IMR-90 (cell line): Measurements from ENCODE around the gene MRPL57. TPM values are rescaled to one million over a fixed set of nuclear protein-coding genes. Genes with fewer than 3 reads are reported as not detected.
"Not testable (repeated sequence)": the region's sequence is repeated elsewhere in the genome, so short reads cannot be mapped to it uniquely, and the experiment has no call there.

ENCODE experiments used
- ATAC-seq: fragments of 200-7000 bp; cut with Tn5 transposase; 2 replicates; pipeline ENCODE4 v1.9.1; 2020; ENCODE audit warnings: low read depth, mild to moderate bottlenecking, moderate library complexity
- BruUV-seq: library from RNA; stranded (reverse); fragments of 400-500 nt; replicated peaks from 2 replicates; lab custom pipeline; 2021; lab: Mats Ljungman, UMichigan
- CTCF ChIA-PET: fragments of 300-600 bp; formaldehyde crosslinking; extraction: SDS; loops from one replicate; lab custom pipeline; 2021; ENCODE audit warnings: antibody characterized with exemption; lab: Yijun Ruan, JAX
- POLR2A ChIA-PET: fragments of 300-600 bp; sonication (Branson Sonifier 250); formaldehyde crosslinking; loops from one replicate; lab custom pipeline; 2022; ENCODE audit warnings: antibody characterized with exemption; ENCODE audit not compliant: unreplicated experiment; lab: Charles Lee
- DNase-seq: peaks from one replicate; pipeline ENCODE4 v3.0.0; 2013
- H2AFZ ChIP-seq: replicated peaks from 2 replicates; pipeline ENCODE3; 2013; ENCODE audit warnings: low read length, mild to moderate bottlenecking; ENCODE audit not compliant: poor library complexity
- H2AK5ac ChIP-seq: 2 replicates; pipeline ENCODE4 v1.6.1; 2013; ENCODE audit warnings: low read depth, low read length, inconsistent platforms
- H2AK9ac ChIP-seq: replicated peaks from 2 replicates; pipeline ENCODE3; 2013; ENCODE audit warnings: mild to moderate bottlenecking, low read depth, low read length, moderate library complexity; ENCODE audit not compliant: poor library complexity
- H2BK120ac ChIP-seq: 2 replicates; pipeline ENCODE4 v1.6.1; 2013; ENCODE audit warnings: low read depth, low read length, inconsistent platforms
- H2BK15ac ChIP-seq: 3 replicates; pipeline ENCODE4 v1.6.1; 2013; ENCODE audit warnings: low read depth, low read length, inconsistent platforms
- H2BK20ac ChIP-seq: 2 replicates; pipeline ENCODE4 v1.6.1; 2013; ENCODE audit warnings: low read depth, mild to moderate bottlenecking, inconsistent platforms, low read length, moderate library complexity
- H2BK5ac ChIP-seq: 2 replicates; pipeline ENCODE4 v1.6.1; 2013; ENCODE audit warnings: mild to moderate bottlenecking, low read depth, low read length, inconsistent platforms; ENCODE audit not compliant: poor library complexity, severe bottlenecking
- H3K14ac ChIP-seq: replicated peaks from 2 replicates; pipeline ENCODE4 v1.6.1; 2013; ENCODE audit warnings: low read depth, low read length, inconsistent platforms
- H3K18ac ChIP-seq: 2 replicates; pipeline ENCODE4 v1.6.1; 2013; ENCODE audit warnings: low read depth, low read length, control low read depth
- H3K23ac ChIP-seq: 2 replicates; pipeline ENCODE4 v1.6.1; 2013; ENCODE audit warnings: low read depth, low read length, inconsistent platforms
- H3K27ac ChIP-seq: 2 replicates; pipeline ENCODE4 v1.5.1; 2013; ENCODE audit warnings: mild to moderate bottlenecking, control low read depth, low read length; ENCODE audit not compliant: insufficient read depth
- H3K27me3 ChIP-seq: 2 replicates; pipeline ENCODE4 v1.6.1; 2013; ENCODE audit warnings: low read length; ENCODE audit not compliant: control insufficient read depth, insufficient read depth
- H3K36me3 ChIP-seq: 2 replicates; pipeline ENCODE4 v1.6.1; 2013; ENCODE audit warnings: low read length, mixed read lengths; ENCODE audit not compliant: control insufficient read depth, insufficient read depth
- H3K4ac ChIP-seq: 2 replicates; pipeline ENCODE4 v1.6.1; 2013; ENCODE audit warnings: low read depth, low read length, inconsistent platforms
- H3K4me1 ChIP-seq: 2 replicates; pipeline ENCODE4 v1.6.1; 2013; ENCODE audit warnings: low read length, mixed read lengths; ENCODE audit not compliant: control insufficient read depth, insufficient read depth
- H3K4me2 ChIP-seq: 2 replicates; pipeline ENCODE4 v1.6.1; 2013; ENCODE audit warnings: low read depth, mild to moderate bottlenecking, control low read depth, low read length, moderate library complexity
- H3K4me3 ChIP-seq: 2 replicates; pipeline ENCODE4 v1.5.1; 2013; ENCODE audit warnings: low read depth, mild to moderate bottlenecking, control low read depth, low read length, moderate library complexity; ENCODE audit not compliant: insufficient read depth
- H3K56ac ChIP-seq: 2 replicates; pipeline ENCODE4 v1.6.1; 2013; ENCODE audit warnings: low read length, inconsistent platforms; ENCODE audit not compliant: insufficient read depth; ENCODE audit errors: extremely low read depth
- H3K79me1 ChIP-seq, 2 experiments: 2 replicates each; pipeline ENCODE4 v1.6.1; 2013; ENCODE audit warnings: low read length in 2 of 2, inconsistent platforms in 1 of 2, low read depth in 1 of 2
- H3K9ac ChIP-seq: 2 replicates; pipeline ENCODE4 v1.6.1; 2013; ENCODE audit warnings: low read depth, low read length, control low read depth
- H3K9me1 ChIP-seq: 2 replicates; pipeline ENCODE4 v1.6.1; 2013; ENCODE audit warnings: low read length, inconsistent platforms; ENCODE audit not compliant: insufficient read depth
- H3K9me3 ChIP-seq: 2 replicates; pipeline ENCODE4 v1.6.1; 2013; ENCODE audit warnings: low read length; ENCODE audit not compliant: control insufficient read depth, insufficient read depth
- H4K20me1 ChIP-seq: 2 replicates; pipeline ENCODE4 v1.6.1; 2013; ENCODE audit warnings: low read length, inconsistent platforms; ENCODE audit not compliant: insufficient read depth
- H4K5ac ChIP-seq: 2 replicates; pipeline ENCODE4 v1.6.1; 2013; ENCODE audit warnings: mild to moderate bottlenecking, low read depth, low read length, control low read depth
- H4K8ac ChIP-seq, 2 experiments: 2 replicates each; pipeline ENCODE4 v1.6.1; 2013; ENCODE audit warnings: low read depth in 2 of 2, low read length in 2 of 2, control low read depth in 1 of 2, inconsistent platforms in 1 of 2
- H4K91ac ChIP-seq: 2 replicates; pipeline ENCODE4 v1.6.1; 2013; ENCODE audit warnings: low read depth, low read length, inconsistent platforms; ENCODE audit not compliant: insufficient read depth
- dilution Hi-C: fragments of 300-500 bp; cut with HindIII; formaldehyde crosslinking; loops from one replicate; pipeline ENCODE4 v1.14.3; 2018; ENCODE audit warnings: low sequenced_read_pairs; ENCODE audit not compliant: unreplicated experiment
- in situ Hi-C: fragments of 300-500 bp; cut with MboI; formaldehyde crosslinking; loops from 3 replicates; pipeline ENCODE4 v1.14.3; 2019; ENCODE audit warnings: low sequenced_read_pairs, inconsistent platforms, mixed read lengths
- intact Hi-C: fragments of 100-400 bp; cut with micrococcal nuclease; formaldehyde crosslinking; loops from 2 replicates; pipeline ENCODE4 v1.10.0; 2022
- polyA plus RNA-seq, 3 experiments: library from polyadenylated mRNA; depleted of rRNA; stranded (reverse); fragments of >200 nt; gene quantifications; 2 replicates each; pipeline ENCODE4 v1.2.3, GENCODE V29; 2012; ENCODE audit warnings: low replicate concordance in 1 of 3
- total RNA-seq: library from RNA; depleted of rRNA; stranded (reverse); fragments of >200 nt; gene quantifications from 2 replicates; pipeline ENCODE4 v1.2.3, GENCODE V29; 2012

MRPL57 gene
- total and polyA plus RNA-seq, 2 of the 4 experiments (the other 2 are of a cell fraction) = 7.0 to 8.0 TPM

- H3K79me1 ChIP-seq, in situ Hi-C loops, H3K56ac ChIP-seq, DNase-seq, POLR2A ChIA-PET, H2AK5ac ChIP-seq, H4K8ac ChIP-seq, H2BK120ac ChIP-seq, ATAC-seq, H3K27me3 ChIP-seq, H2AFZ ChIP-seq, H3K9me1 ChIP-seq, H4K20me1 ChIP-seq, H3K9me3 ChIP-seq, intact Hi-C loops, H3K23ac ChIP-seq, H3K27ac ChIP-seq, H3K14ac ChIP-seq, CTCF ChIA-PET, H2AK9ac ChIP-seq, H4K91ac ChIP-seq, BruUV-seq, dilution Hi-C loops, H3K18ac ChIP-seq, H3K4me2 ChIP-seq, H3K9ac ChIP-seq, H3K4me1 ChIP-seq, H3K4ac ChIP-seq, H2BK15ac ChIP-seq, H3K4me3 ChIP-seq, H2BK5ac ChIP-seq, H3K36me3 ChIP-seq, H4K5ac ChIP-seq, H2BK20ac ChIP-seq: not testable (repeated sequence)
Observed at GRCh38 chr13:21201456-21202190, 25.2 kb downstream of the MRPL57 start.
